Uterus (tissue), 4 donors: ENCODE results near the gene GALNT18. TPM values are rescaled to one million over a fixed set of nuclear protein-coding genes. Genes with fewer than 3 reads are reported as not detected.

Experiments
- DNase-seq, 2 donors: peaks; one replicate each; pipeline ENCODE4 v3.0.0-alpha.2; 2019 to 2020
- H3K27ac ChIP-seq, 2 donors: fragments of 200-600 bp; sonication (generic); 1 replicate in 1 of 2; 2 replicates in 1 of 2; pipeline ENCODE4 v1.5.1; 2016 to 2018
- H3K27me3 ChIP-seq, 2 donors: fragments of 200-600 bp; sonication (generic); one replicate each; pipeline ENCODE4 v1.5.1; 2018 to 2019; ENCODE audit warnings: control low read depth in 1 of 2
- H3K36me3 ChIP-seq, 2 donors: fragments of 200-600 bp; sonication (generic); one replicate each; pipeline ENCODE4 v1.5.1; 2019; ENCODE audit warnings: control low read depth in 1 of 2
- H3K4me1 ChIP-seq, 2 donors: fragments of 200-600 bp; sonication (generic); one replicate each; pipeline ENCODE4 v1.5.1; 2018 to 2019; ENCODE audit warnings: control low read depth in 1 of 2
- H3K4me3 ChIP-seq, 2 donors: fragments of 200-600 bp; sonication (generic); 1 replicate in 1 of 2; 2 replicates in 1 of 2; pipeline ENCODE4 v1.5.1; 2018 to 2019; ENCODE audit warnings: mild to moderate bottlenecking in 1 of 2
- H3K9me3 ChIP-seq, 2 donors: fragments of 200-600 bp; sonication (generic); one replicate each; pipeline ENCODE4 v1.5.1; 2019; ENCODE audit warnings: control low read depth in 1 of 2
- POLR2A ChIP-seq, 2 donors: fragments of 450-650 bp; IDR thresholded peaks; one replicate each; pipeline ENCODE4 v1.6.1; 2016; ENCODE audit warnings: antibody characterized with exemption in 2 of 2, mild to moderate bottlenecking in 1 of 2, moderate library complexity in 1 of 2
- intact Hi-C: fragments of 100-400 bp; cut with DNase I; formaldehyde crosslinking; loops from one replicate; pipeline ENCODE4 v1.15.1; 2023; ENCODE audit warnings: low total_unique reads
- total RNA-seq, 4 donors: library from RNA; depleted of rRNA in 3 of 4; stranded (reverse); fragments of >200 nt in 3 of 4; gene quantifications; one replicate each; pipeline versions ENCODE4 v1.1.0 to v1.2.4, GENCODE V29; 2014 to 2023
- TF ChIP-seq, protein P1 (sequence below), 4 experiments: fragments of 200-600 bp in 2 of 4; fragments of 450-650 bp in 2 of 4; sonication (generic) in 2 of 4; IDR thresholded peaks; one replicate each; pipeline ENCODE4 v1.5.1; 2016 to 2019; ENCODE audit warnings: antibody characterized with exemption in 4 of 4, mild to moderate bottlenecking in 2 of 4, moderate library complexity in 1 of 4
- donor health status: DM: yes; HTN: yes; CAD: no.

The GALNT18 gene
- total RNA-seq, 4 donors from 2014 or later, result 21.4 to 35.1 (median 27.3) TPM

DNA sequence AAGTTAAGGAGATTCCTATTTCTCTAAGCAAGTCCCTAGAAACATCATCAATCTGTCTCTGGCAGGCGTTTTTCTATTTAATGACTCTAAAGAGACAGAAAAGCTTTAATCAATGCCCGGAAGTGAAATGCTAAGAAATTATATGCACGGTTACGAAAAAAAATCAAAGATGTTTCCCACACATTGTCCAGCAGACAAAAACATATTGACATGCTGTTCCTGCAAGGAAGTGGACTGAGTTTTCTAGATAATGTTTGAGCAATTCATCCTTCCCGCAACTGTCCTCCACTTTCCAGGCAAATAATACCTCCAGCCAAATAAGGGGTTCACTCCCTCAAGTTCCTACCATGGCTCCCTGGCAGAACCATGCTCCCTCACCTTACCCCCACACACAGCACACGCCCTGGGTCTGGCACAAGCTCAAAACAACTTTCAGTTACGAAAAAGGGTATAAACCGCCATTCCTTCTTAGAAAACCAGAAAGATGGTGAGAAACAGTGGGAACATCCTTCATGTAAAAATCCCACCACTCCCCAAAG lies 29.6 kb downstream of the GALNT18 start:
- no peaks in the 10 kb centered on the region for H3K9me3 ChIP-seq
- intact Hi-C loops, result no loop called here
- no peak for DNase-seq
- no peaks in the 10 kb centered on the region for H3K4me1 ChIP-seq
- no peaks in the 10 kb centered on the region for H3K27me3 ChIP-seq
- TF ChIP-seq POLR2A (IDR thresholded peaks at IDR 0.05), result no peak
- TF ChIP-seq, protein P1, sequence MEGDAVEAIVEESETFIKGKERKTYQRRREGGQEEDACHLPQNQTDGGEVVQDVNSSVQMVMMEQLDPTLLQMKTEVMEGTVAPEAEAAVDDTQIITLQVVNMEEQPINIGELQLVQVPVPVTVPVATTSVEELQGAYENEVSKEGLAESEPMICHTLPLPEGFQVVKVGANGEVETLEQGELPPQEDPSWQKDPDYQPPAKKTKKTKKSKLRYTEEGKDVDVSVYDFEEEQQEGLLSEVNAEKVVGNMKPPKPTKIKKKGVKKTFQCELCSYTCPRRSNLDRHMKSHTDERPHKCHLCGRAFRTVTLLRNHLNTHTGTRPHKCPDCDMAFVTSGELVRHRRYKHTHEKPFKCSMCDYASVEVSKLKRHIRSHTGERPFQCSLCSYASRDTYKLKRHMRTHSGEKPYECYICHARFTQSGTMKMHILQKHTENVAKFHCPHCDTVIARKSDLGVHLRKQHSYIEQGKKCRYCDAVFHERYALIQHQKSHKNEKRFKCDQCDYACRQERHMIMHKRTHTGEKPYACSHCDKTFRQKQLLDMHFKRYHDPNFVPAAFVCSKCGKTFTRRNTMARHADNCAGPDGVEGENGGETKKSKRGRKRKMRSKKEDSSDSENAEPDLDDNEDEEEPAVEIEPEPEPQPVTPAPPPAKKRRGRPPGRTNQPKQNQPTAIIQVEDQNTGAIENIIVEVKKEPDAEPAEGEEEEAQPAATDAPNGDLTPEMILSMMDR (IDR thresholded peaks at IDR 0.05), result no peak
- no peaks in the 10 kb centered on the region for H3K36me3 ChIP-seq
- H3K27ac ChIP-seq, result peak overlapping the region in 1 of 2 donors; percentile 3
- H3K4me3 ChIP-seq, result no peak overlapping the region

DNA sequence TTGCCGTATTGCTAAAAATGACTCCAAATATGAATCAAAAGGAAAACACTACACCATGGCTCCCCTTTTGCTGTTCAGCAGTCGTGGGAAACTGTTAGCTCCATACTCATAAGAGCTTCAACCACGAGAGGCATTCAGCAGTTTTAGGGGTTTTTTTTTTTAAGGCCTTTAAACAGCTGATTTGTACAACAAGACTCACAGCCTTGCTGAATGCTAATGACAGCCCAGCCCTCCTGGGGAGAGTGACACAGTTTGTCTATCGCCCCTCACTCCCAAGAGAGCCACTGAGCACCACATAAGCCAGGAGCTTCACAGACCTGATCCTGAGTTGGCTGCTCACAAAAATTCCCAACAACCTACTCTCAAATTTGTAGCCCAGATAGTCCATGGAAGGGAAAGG lies 32.4 kb downstream of the GALNT18 start:
- Histone ChIP-seq H3K27ac (no peak overlapping the region), H3K4me3 (no peak overlapping the region), H3K4me1 (no peaks in the 10 kb centered on the region), H3K27me3 (no peaks in the 10 kb centered on the region), H3K9me3 (no peaks in the 10 kb centered on the region), H3K36me3 (no peaks in the 10 kb centered on the region)
- DNase-seq, result no peak
- TF ChIP-seq, protein P1 (IDR thresholded peaks at IDR 0.05), result no peak
- intact Hi-C loops, result no loop called here

DNA sequence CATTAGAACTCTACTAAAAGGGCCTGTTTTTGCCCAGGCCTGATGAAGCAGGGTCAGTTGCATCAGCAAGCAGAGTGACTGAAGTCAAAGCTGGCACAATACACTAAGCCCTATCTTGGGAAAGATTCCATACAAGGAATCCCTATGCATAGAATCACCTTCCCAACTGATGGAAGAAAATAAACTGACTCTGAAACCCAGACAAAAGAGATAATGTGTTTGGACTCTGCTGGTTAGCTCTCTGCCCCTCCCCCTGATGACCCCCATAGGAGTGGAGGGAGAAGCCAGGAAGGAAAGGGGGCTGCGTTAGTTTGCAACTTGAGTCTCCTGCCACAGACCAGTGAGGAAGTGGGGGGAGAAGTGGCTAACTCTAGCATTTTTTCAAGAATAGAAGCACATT lies 32.9 kb downstream of the GALNT18 start:
- no peak for DNase-seq
- no peak overlapping the region for H3K4me3 ChIP-seq
- no peaks in the 10 kb centered on the region for H3K9me3 ChIP-seq
- intact Hi-C loops, result no loop called here
- H3K27ac ChIP-seq, result no peak overlapping the region
- no peaks in the 10 kb centered on the region for H3K4me1 ChIP-seq
- no peaks in the 10 kb centered on the region for H3K36me3 ChIP-seq
- no peak for TF ChIP-seq POLR2A (IDR thresholded peaks at IDR 0.05)
- TF ChIP-seq, protein P1 (IDR thresholded peaks at IDR 0.05), result no peak
- no peaks in the 10 kb centered on the region for H3K27me3 ChIP-seq

GRCh38 chr11:11588243-11588642 lies 33.6 kb downstream of the GALNT18 start:
- Histone ChIP-seq H3K27ac (no peak overlapping the region), H3K4me1 (no peaks in the 10 kb centered on the region), H3K27me3 (no peaks in the 10 kb centered on the region), H3K36me3 (no peaks in the 10 kb centered on the region), H3K4me3 (no peak overlapping the region), H3K9me3 (no peaks in the 10 kb centered on the region)
- intact Hi-C loops, result no loop called here
- TF ChIP-seq POLR2A (IDR thresholded peaks at IDR 0.05), result no peak
- TF ChIP-seq, protein P1 (IDR thresholded peaks at IDR 0.05), result no peak
- no peak for DNase-seq

GRCh38 chr11:11587122-11587521 lies 34.7 kb downstream of the GALNT18 start:
- intact Hi-C loops, result no loop called here
- TF ChIP-seq, protein P1 (IDR thresholded peaks at IDR 0.05), result no peak
- no peak for TF ChIP-seq POLR2A (IDR thresholded peaks at IDR 0.05)
- H3K27ac ChIP-seq, result no peak overlapping the region
- H3K27me3 ChIP-seq, result no peaks in the 10 kb centered on the region
- no peaks in the 10 kb centered on the region for H3K36me3 ChIP-seq
- no peaks in the 10 kb centered on the region for H3K4me1 ChIP-seq
- DNase-seq, result no peak
- H3K4me3 ChIP-seq, result no peak overlapping the region
- no peaks in the 10 kb centered on the region for H3K9me3 ChIP-seq
